NOMO-1 treated with dmso at 0.1 percent for 144 hours (cell line): ENCODE data around the gene RNU4-1.
A peak's percentile ranks its signal among the peaks of the same experiment; 100 is the strongest.
"Not testable (repeated sequence)": the region's sequence is repeated elsewhere in the genome, so short reads cannot be mapped to it uniquely, and the experiment has no call there.

ENCODE experiments used
- DNase-seq: peaks from one replicate; lab custom pipeline; 2025; ENCODE audit not compliant: unreplicated experiment; lab: John Stamatoyannopoulos, UW

RNU4-1 gene

GRCh38 chr12:120259418-120260202, 33.4 kb downstream of the RNU4-1 start:
- DNase-seq = no peak

GRCh38 chr12:120258323-120258896, 34.6 kb downstream of the RNU4-1 start:
- no peak for DNase-seq

GRCh38 chr12:120257041-120257821, 35.8 kb downstream of the RNU4-1 start:
- no peak for DNase-seq

- DNase-seq = no peak
These were observed 38.2 kb downstream of the RNU4-1 start for GRCh38 chr12:120254809-120255208.

GRCh38 chr12:120253313-120253712, 39.7 kb downstream of the RNU4-1 start:
- peak; percentile 75 for DNase-seq

- DNase-seq = peak; percentile 74
These were observed 40.7 kb downstream of the RNU4-1 start for GRCh38 chr12:120252071-120252906.

- DNase-seq = not testable (repeated sequence)
These were observed 41.5 kb downstream of the RNU4-1 start for GRCh38 chr12:120251364-120252070.

- no peak for DNase-seq
These were observed 42.9 kb downstream of the RNU4-1 start for GRCh38 chr12:120249875-120250795.

- DNase-seq = no peak
These were observed 43.7 kb downstream of the RNU4-1 start for GRCh38 chr12:120249266-120249874.

GRCh38 chr12:120247621-120248030, 45.4 kb downstream of the RNU4-1 start:
- DNase-seq = no peak

- no peak for DNase-seq
These were observed 45.9 kb downstream of the RNU4-1 start for GRCh38 chr12:120247183-120247582.

GRCh38 chr12:120246705-120247104, 46.3 kb downstream of the RNU4-1 start:
- not testable (repeated sequence) for DNase-seq
